HepG2 (cell line): ENCODE results near the gene CHMP6. TPM values are rescaled to one million over a fixed set of nuclear protein-coding genes. Genes with fewer than 3 reads are reported as not detected.

Experiments used
- AGO1 ChIP-seq: fragments of 200-400 bp; formaldehyde crosslinking; IDR thresholded peaks from 2 replicates; pipeline ENCODE4 v1.6.1; 2017; ENCODE audit warnings: mild to moderate bottlenecking, low read depth, low read length, moderate library complexity; ENCODE audit not compliant: poor library complexity, severe bottlenecking
- FOXM1 ChIP-seq: sonication (generic); formaldehyde crosslinking; IDR thresholded peaks from 2 replicates; pipeline ENCODE4 v1.5.0; 2020; ENCODE audit warnings: missing genetic modification reagents
- KLF11 ChIP-seq: IDR thresholded peaks from 2 replicates; pipeline ENCODE4 v1.6.1; 2016; ENCODE audit warnings: missing compliant biosample characterization
- NBN ChIP-seq: fragments of 450-650 bp; conservative IDR thresholded peaks from 2 replicates; pipeline ENCODE4 v1.6.1; 2017
- PAF1 ChIP-seq: IDR thresholded peaks from 2 replicates; pipeline ENCODE4 v1.6.1; 2016; ENCODE audit warnings: missing genetic modification reagents, missing compliant biosample characterization
- REL ChIP-seq: sonication (generic); formaldehyde crosslinking; conservative IDR thresholded peaks from 2 replicates; pipeline ENCODE4 v1.8.0; 2022; ENCODE audit warnings: mild to moderate bottlenecking, missing genetic modification reagents, moderate library complexity
- REPIN1 ChIP-seq: sonication (generic); formaldehyde crosslinking; IDR thresholded peaks from 2 replicates; pipeline ENCODE4 v1.8.0; 2022; ENCODE audit warnings: missing genetic modification reagents, low read depth, mild to moderate bottlenecking, borderline replicate concordance
- SSRP1 ChIP-seq: IDR thresholded peaks from 2 replicates; pipeline ENCODE4 v1.6.1; 2016; ENCODE audit warnings: control low read depth
- ZFP36L2 ChIP-seq: sonication (generic); formaldehyde crosslinking; IDR thresholded peaks from 2 replicates; pipeline ENCODE4 v1.4.0; 2020; ENCODE audit warnings: missing genetic modification reagents
- ZNF180 ChIP-seq: sonication (generic); formaldehyde crosslinking; IDR thresholded peaks from 2 replicates; pipeline ENCODE4 v1.4.0; 2020; ENCODE audit warnings: low read depth, missing genetic modification reagents, borderline replicate concordance
- ZNF234 ChIP-seq: sonication (generic); formaldehyde crosslinking; conservative IDR thresholded peaks from 2 replicates; pipeline ENCODE4 v1.5.1; 2020; ENCODE audit warnings: mild to moderate bottlenecking, missing genetic modification reagents
- ZNF329 ChIP-seq: sonication (generic); formaldehyde crosslinking; IDR thresholded peaks from 2 replicates; pipeline ENCODE4 v1.9.0; 2021; ENCODE audit warnings: low read depth, mild to moderate bottlenecking, missing genetic modification reagents
- ZNF570 ChIP-seq: sonication (generic); formaldehyde crosslinking; IDR thresholded peaks from 2 replicates; pipeline ENCODE4 v1.4.0; 2020; ENCODE audit warnings: mild to moderate bottlenecking, missing genetic modification reagents, borderline replicate concordance
- ZNF777 ChIP-seq: sonication (generic); formaldehyde crosslinking; IDR thresholded peaks from 2 replicates; pipeline ENCODE4 v1.4.0; 2020; ENCODE audit warnings: missing genetic modification reagents
- ZNF781 ChIP-seq: sonication (generic); formaldehyde crosslinking; IDR thresholded peaks from 2 replicates; pipeline ENCODE4 v1.5.1; 2020; ENCODE audit warnings: borderline replicate concordance, mild to moderate bottlenecking, missing genetic modification reagents; ENCODE audit errors: not compliant biosample characterization
- polyA plus RNA-seq, 8 experiments: library from polyadenylated mRNA; depleted of rRNA in 3 of 8; stranded (reverse) in 7 of 8; unstranded in 1 of 8; fragments of >200 nt; fragmentation: Illumina TruSeq in 4 of 8; extraction: Trizol in 4 of 8; gene quantifications; 2 replicates each; pipeline versions ENCODE4 v1.2.1 to v1.2.3, GENCODE V29; 2011 to 2016; ENCODE audit warnings: low read depth in 4 of 8, missing spikeins in 1 of 8, mixed read lengths in 1 of 8; ENCODE audit not compliant: insufficient read depth in 1 of 8
- total RNA-seq, 5 experiments: library from RNA; depleted of rRNA; stranded (reverse); fragments of >200 nt; fragmentation: Illumina TruSeq; extraction: Trizol; gene quantifications; 2 replicates each; pipeline ENCODE4 v1.2.3, GENCODE V29; 2016; ENCODE audit warnings: low read depth in 1 of 5
- TF ChIP-seq, protein P1 (sequence below): sonication (generic); formaldehyde crosslinking; IDR thresholded peaks from 2 replicates; pipeline ENCODE4 v1.4.0; 2020; ENCODE audit warnings: mild to moderate bottlenecking, missing genetic modification reagents
- TF ChIP-seq, protein P2 (sequence below): sonication (generic); formaldehyde crosslinking; IDR thresholded peaks from 2 replicates; pipeline ENCODE4 v1.4.0; 2020; ENCODE audit warnings: missing genetic modification reagents, borderline replicate concordance
- TF ChIP-seq, protein P3 (sequence below): fragments of 450-650 bp; IDR thresholded peaks from 2 replicates; pipeline ENCODE4 v1.6.1; 2017; ENCODE audit warnings: mild to moderate bottlenecking
- TF ChIP-seq, protein P4 (sequence below): sonication (generic); formaldehyde crosslinking; IDR thresholded peaks from 2 replicates; pipeline ENCODE4 v1.4.0; 2020; ENCODE audit warnings: missing genetic modification reagents

Gene CHMP6
- total and polyA plus RNA-seq, 2 of the 13 experiments (the other 11 are each of a cell fraction or from before 2014, with no cell fraction given), result 11.1 to 24.2 TPM

DNA sequence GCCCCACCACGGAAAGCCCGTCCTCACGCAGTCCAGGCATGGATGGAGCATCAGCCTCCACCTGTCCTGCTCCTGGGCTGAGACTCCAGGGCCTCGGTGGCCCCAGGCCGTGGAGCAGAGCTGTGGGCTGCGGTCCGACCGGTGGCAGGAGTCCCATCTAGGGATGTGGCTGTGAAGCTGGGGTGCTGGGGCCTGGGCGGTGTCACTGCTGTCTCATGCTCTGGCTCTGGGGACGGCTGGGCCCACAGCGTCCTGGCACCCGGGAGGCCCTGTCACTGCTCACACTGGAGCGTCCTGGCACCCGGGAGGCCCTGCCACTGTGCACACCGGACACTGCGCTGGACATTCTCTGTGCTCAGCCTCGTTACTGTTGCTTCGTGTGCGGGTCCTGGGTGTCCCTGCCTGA is 51.7 kb downstream of the CHMP6 start (continued):
- no peak for TF ChIP-seq ZNF777 (CRISPR knock-in tag)
- no peak for TF ChIP-seq ZNF329 (CRISPR knock-in tag)
- no peak for TF ChIP-seq KLF11
- no peak for TF ChIP-seq REPIN1
- no peak for TF ChIP-seq FOXM1 (CRISPR knock-in tag)
- TF ChIP-seq, protein P1, sequence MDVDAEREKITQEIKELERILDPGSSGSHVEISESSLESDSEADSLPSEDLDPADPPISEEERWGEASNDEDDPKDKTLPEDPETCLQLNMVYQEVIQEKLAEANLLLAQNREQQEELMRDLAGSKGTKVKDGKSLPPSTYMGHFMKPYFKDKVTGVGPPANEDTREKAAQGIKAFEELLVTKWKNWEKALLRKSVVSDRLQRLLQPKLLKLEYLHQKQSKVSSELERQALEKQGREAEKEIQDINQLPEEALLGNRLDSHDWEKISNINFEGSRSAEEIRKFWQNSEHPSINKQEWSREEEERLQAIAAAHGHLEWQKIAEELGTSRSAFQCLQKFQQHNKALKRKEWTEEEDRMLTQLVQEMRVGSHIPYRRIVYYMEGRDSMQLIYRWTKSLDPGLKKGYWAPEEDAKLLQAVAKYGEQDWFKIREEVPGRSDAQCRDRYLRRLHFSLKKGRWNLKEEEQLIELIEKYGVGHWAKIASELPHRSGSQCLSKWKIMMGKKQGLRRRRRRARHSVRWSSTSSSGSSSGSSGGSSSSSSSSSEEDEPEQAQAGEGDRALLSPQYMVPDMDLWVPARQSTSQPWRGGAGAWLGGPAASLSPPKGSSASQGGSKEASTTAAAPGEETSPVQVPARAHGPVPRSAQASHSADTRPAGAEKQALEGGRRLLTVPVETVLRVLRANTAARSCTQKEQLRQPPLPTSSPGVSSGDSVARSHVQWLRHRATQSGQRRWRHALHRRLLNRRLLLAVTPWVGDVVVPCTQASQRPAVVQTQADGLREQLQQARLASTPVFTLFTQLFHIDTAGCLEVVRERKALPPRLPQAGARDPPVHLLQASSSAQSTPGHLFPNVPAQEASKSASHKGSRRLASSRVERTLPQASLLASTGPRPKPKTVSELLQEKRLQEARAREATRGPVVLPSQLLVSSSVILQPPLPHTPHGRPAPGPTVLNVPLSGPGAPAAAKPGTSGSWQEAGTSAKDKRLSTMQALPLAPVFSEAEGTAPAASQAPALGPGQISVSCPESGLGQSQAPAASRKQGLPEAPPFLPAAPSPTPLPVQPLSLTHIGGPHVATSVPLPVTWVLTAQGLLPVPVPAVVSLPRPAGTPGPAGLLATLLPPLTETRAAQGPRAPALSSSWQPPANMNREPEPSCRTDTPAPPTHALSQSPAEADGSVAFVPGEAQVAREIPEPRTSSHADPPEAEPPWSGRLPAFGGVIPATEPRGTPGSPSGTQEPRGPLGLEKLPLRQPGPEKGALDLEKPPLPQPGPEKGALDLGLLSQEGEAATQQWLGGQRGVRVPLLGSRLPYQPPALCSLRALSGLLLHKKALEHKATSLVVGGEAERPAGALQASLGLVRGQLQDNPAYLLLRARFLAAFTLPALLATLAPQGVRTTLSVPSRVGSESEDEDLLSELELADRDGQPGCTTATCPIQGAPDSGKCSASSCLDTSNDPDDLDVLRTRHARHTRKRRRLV (CRISPR knock-in tag), result peak; percentile 83; the same call in 1 of the 2 replicates
- TF ChIP-seq AGO1, result no peak
- no peak for TF ChIP-seq ZNF570
- TF ChIP-seq, protein P2, sequence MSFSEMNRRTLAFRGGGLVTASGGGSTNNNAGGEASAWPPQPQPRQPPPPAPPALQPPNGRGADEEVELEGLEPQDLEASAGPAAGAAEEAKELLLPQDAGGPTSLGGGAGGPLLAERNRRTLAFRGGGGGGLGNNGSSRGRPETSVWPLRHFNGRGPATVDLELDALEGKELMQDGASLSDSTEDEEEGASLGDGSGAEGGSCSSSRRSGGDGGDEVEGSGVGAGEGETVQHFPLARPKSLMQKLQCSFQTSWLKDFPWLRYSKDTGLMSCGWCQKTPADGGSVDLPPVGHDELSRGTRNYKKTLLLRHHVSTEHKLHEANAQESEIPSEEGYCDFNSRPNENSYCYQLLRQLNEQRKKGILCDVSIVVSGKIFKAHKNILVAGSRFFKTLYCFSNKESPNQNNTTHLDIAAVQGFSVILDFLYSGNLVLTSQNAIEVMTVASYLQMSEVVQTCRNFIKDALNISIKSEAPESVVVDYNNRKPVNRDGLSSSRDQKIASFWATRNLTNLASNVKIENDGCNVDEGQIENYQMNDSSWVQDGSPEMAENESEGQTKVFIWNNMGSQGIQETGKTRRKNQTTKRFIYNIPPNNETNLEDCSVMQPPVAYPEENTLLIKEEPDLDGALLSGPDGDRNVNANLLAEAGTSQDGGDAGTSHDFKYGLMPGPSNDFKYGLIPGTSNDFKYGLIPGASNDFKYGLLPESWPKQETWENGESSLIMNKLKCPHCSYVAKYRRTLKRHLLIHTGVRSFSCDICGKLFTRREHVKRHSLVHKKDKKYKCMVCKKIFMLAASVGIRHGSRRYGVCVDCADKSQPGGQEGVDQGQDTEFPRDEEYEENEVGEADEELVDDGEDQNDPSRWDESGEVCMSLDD, result no peak; the same call in 1 of the 2 replicates
- TF ChIP-seq ZNF781, result peak; percentile 79
- TF ChIP-seq, protein P3, sequence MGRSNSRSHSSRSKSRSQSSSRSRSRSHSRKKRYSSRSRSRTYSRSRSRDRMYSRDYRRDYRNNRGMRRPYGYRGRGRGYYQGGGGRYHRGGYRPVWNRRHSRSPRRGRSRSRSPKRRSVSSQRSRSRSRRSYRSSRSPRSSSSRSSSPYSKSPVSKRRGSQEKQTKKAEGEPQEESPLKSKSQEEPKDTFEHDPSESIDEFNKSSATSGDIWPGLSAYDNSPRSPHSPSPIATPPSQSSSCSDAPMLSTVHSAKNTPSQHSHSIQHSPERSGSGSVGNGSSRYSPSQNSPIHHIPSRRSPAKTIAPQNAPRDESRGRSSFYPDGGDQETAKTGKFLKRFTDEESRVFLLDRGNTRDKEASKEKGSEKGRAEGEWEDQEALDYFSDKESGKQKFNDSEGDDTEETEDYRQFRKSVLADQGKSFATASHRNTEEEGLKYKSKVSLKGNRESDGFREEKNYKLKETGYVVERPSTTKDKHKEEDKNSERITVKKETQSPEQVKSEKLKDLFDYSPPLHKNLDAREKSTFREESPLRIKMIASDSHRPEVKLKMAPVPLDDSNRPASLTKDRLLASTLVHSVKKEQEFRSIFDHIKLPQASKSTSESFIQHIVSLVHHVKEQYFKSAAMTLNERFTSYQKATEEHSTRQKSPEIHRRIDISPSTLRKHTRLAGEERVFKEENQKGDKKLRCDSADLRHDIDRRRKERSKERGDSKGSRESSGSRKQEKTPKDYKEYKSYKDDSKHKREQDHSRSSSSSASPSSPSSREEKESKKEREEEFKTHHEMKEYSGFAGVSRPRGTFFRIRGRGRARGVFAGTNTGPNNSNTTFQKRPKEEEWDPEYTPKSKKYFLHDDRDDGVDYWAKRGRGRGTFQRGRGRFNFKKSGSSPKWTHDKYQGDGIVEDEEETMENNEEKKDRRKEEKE, result no peak
- TF ChIP-seq, protein P4, sequence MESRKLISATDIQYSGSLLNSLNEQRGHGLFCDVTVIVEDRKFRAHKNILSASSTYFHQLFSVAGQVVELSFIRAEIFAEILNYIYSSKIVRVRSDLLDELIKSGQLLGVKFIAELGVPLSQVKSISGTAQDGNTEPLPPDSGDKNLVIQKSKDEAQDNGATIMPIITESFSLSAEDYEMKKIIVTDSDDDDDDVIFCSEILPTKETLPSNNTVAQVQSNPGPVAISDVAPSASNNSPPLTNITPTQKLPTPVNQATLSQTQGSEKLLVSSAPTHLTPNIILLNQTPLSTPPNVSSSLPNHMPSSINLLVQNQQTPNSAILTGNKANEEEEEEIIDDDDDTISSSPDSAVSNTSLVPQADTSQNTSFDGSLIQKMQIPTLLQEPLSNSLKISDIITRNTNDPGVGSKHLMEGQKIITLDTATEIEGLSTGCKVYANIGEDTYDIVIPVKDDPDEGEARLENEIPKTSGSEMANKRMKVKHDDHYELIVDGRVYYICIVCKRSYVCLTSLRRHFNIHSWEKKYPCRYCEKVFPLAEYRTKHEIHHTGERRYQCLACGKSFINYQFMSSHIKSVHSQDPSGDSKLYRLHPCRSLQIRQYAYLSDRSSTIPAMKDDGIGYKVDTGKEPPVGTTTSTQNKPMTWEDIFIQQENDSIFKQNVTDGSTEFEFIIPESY (CRISPR knock-in tag), result no peak
- TF ChIP-seq NBN, result no peak
- TF ChIP-seq ZNF234 (CRISPR knock-in tag), result no peak
- TF ChIP-seq SSRP1 (CRISPR knock-in tag), result 0 out of 2 replicates have a peak, but pooled peaks have one; percentile 4
- no peak for TF ChIP-seq ZNF180 (CRISPR knock-in tag)
- no peak for TF ChIP-seq REL (CRISPR knock-in tag)
- TF ChIP-seq ZFP36L2 (CRISPR knock-in tag), result no peak
- TF ChIP-seq PAF1 (CRISPR knock-in tag), result no peak
